GM12878 (cell line): ENCODE results near the gene BBS1. TPM values are rescaled to one million over a fixed set of nuclear protein-coding genes. Genes with fewer than 3 reads are reported as not detected.

Source experiments
- ATAC-seq: fragments of 200-7000 bp; cut with Tn5 transposase; 3 replicates; pipeline ENCODE4 v1.9.1; 2020; ENCODE audit warnings: mild to moderate bottlenecking, moderate library complexity
- BruUV-seq: library from RNA; stranded (reverse); fragments of 400-500 nt; replicated peaks from 2 replicates; lab custom pipeline; 2021; lab: Mats Ljungman, UMichigan
- CTCF ChIA-PET: fragments of 300-600 bp; sonication (Branson Sonifier 250); formaldehyde crosslinking; extraction: SDS; loops from one replicate; lab custom pipeline; 2021; ENCODE audit warnings: inconsistent platforms; lab: Yijun Ruan, JAX
- POLR2A ChIA-PET: fragments of 350-600 bp; formaldehyde crosslinking; extraction: SDS; loops from one replicate; lab custom pipeline; 2021; ENCODE audit warnings: inconsistent platforms; lab: Charles Lee
- RAD21 ChIA-PET: fragments of 300-600 bp; sonication (Branson Sonifier 250); formaldehyde crosslinking; loops from one replicate; lab custom pipeline; 2023; ENCODE audit warnings: antibody characterized with exemption; ENCODE audit not compliant: unreplicated experiment; lab: Charles Lee
- SMC1A ChIA-PET: fragments of 300-600 bp; sonication (Branson Sonifier 250); formaldehyde crosslinking; loops from one replicate; lab custom pipeline; 2023; ENCODE audit not compliant: unreplicated experiment, uncharacterized antibody; lab: Charles Lee
- DNase-seq: peaks from one replicate; pipeline ENCODE4 v3.0.0-alpha.2; 2011; ENCODE audit warnings: low read depth, low spot score
- FAIRE-seq: peaks from 3 replicates; lab custom pipeline; 2011; peaks lifted over from hg19 to GRCh38; lab: Jason Lieb, UNC
- H2AFZ ChIP-seq: 2 replicates; pipeline ENCODE4 v1.6.0; 2011; ENCODE audit warnings: low read depth, low read length, control low read depth; ENCODE audit not compliant: control insufficient read depth
- H3K27ac ChIP-seq: 2 replicates; pipeline ENCODE4 v1.5.1; 2011; ENCODE audit warnings: control low read depth; ENCODE audit not compliant: control insufficient read depth, insufficient read depth
- H3K27me3 ChIP-seq, 2 experiments: replicated peaks in 1 of 2; 2 replicates each; pipeline versions ENCODE4 v1.6.0 to v1.6.1; 2011; ENCODE audit warnings: low read length in 1 of 2; ENCODE audit not compliant: control insufficient read depth in 2 of 2, insufficient read depth in 2 of 2
- H3K36me3 ChIP-seq, 2 experiments: 2 replicates each; pipeline ENCODE4 v1.5.1; 2011; ENCODE audit warnings: low read length in 1 of 2; ENCODE audit not compliant: control insufficient read depth in 2 of 2, insufficient read depth in 2 of 2
- H3K4me1 ChIP-seq: 2 replicates; pipeline ENCODE4 v1.6.1; 2011; ENCODE audit warnings: mild to moderate bottlenecking, low read length, moderate library complexity, mixed read lengths; ENCODE audit not compliant: control insufficient read depth, insufficient read depth
- H3K4me2 ChIP-seq: 2 replicates; pipeline ENCODE4 v1.6.0; 2011; ENCODE audit warnings: control low read depth; ENCODE audit not compliant: control insufficient read depth, insufficient read depth
- H3K4me3 ChIP-seq: fragments of 200-600 bp; sonication (generic); 2 replicates; pipeline ENCODE4 v1.5.1; 2016
- H3K79me2 ChIP-seq: 2 replicates; pipeline ENCODE4 v1.6.0; 2011; ENCODE audit warnings: low read length; ENCODE audit not compliant: control insufficient read depth, insufficient read depth
- H3K9ac ChIP-seq: 2 replicates; pipeline ENCODE4 v1.8.0; 2011; ENCODE audit warnings: low read length, control low read depth, mixed read lengths; ENCODE audit not compliant: control insufficient read depth, insufficient read depth
- H3K9me3 ChIP-seq: replicated peaks from 3 replicates; pipeline ENCODE4 v1.5.1; 2011; ENCODE audit warnings: mild to moderate bottlenecking, low read length; ENCODE audit not compliant: control insufficient read depth, insufficient read depth
- H4K20me1 ChIP-seq: 2 replicates; pipeline ENCODE4 v1.6.0; 2011; ENCODE audit not compliant: control insufficient read depth, insufficient read depth
- ASH2L ChIP-seq: fragments of 300-600, 200-600 bp; sonication (generic); IDR thresholded peaks from 2 replicates; pipeline ENCODE4 v1.6.1; 2017; ENCODE audit warnings: low read depth, mild to moderate bottlenecking, borderline replicate concordance
- BHLHE40 ChIP-seq, 2 experiments: fragments of 450-650 bp in 1 of 2; IDR thresholded peaks; 2 replicates each; pipeline ENCODE4 v1.6.1; 2011 to 2017; ENCODE audit warnings: low read depth in 2 of 2, borderline replicate concordance in 1 of 2, improper control_type of control experiment in 1 of 2, low read length in 1 of 2, mild to moderate bottlenecking in 1 of 2
- BRCA1 ChIP-seq: IDR thresholded peaks from 2 replicates; pipeline ENCODE4 v1.6.1; 2011; ENCODE audit warnings: low read depth, low read length, improper control_type of control experiment
- CBFB ChIP-seq: IDR thresholded peaks from 2 replicates; pipeline ENCODE4 v1.6.1; 2016; ENCODE audit warnings: antibody characterized with exemption, low read depth
- EZH2 ChIP-seq: IDR thresholded peaks from 2 replicates; pipeline ENCODE4 v1.6.1; 2012; ENCODE audit warnings: low read depth, mild to moderate bottlenecking, control low read depth, inconsistent platforms, low read length, borderline replicate concordance; ENCODE audit not compliant: control insufficient read depth
- MTA2 ChIP-seq: fragments of 450-650 bp; IDR thresholded peaks from 2 replicates; pipeline ENCODE4 v1.6.1; 2016; ENCODE audit warnings: low read depth, mild to moderate bottlenecking, moderate library complexity
- NR2F1 ChIP-seq: fragments of 450-650 bp; conservative IDR thresholded peaks from 2 replicates; pipeline ENCODE4 v1.6.1; 2017; ENCODE audit warnings: mild to moderate bottlenecking
- POLR2AphosphoS5 ChIP-seq: IDR thresholded peaks from 2 replicates; pipeline ENCODE4 v1.6.1; 2011; ENCODE audit warnings: mild to moderate bottlenecking, low read length, inconsistent platforms
- RAD51 ChIP-seq: fragments of 450-650 bp; IDR thresholded peaks from 2 replicates; pipeline ENCODE4 v1.6.1; 2016; ENCODE audit warnings: moderate library complexity, mild to moderate bottlenecking, inconsistent platforms
- SIN3A ChIP-seq: IDR thresholded peaks from 2 replicates; pipeline ENCODE4 v1.6.1; 2012; ENCODE audit warnings: low read depth, low read length, improper control_type of control experiment
- SMC3 ChIP-seq: IDR thresholded peaks from 2 replicates; pipeline ENCODE4 v1.6.1; 2011; ENCODE audit warnings: low read length, improper control_type of control experiment, borderline replicate concordance
- TCF12 ChIP-seq: IDR thresholded peaks from 2 replicates; pipeline ENCODE4 v1.6.1; 2011; ENCODE audit warnings: low read depth, mild to moderate bottlenecking, low read length
- TCF3 ChIP-seq: IDR thresholded peaks from 2 replicates; pipeline ENCODE4 v1.6.1; 2012; ENCODE audit warnings: low read depth, mild to moderate bottlenecking, low read length, borderline replicate concordance; ENCODE audit not compliant: insufficient read depth
- ZNF207 ChIP-seq: fragments of 450-650 bp; IDR thresholded peaks from 2 replicates; pipeline ENCODE4 v1.6.1; 2014; ENCODE audit warnings: antibody characterized with exemption, mild to moderate bottlenecking, borderline replicate concordance
- ZNF274 ChIP-seq: IDR thresholded peaks from one replicate; pipeline ENCODE4 v1.8.0; 2011; ENCODE audit not compliant: insufficient read length, insufficient read depth
- ZSCAN29 ChIP-seq: fragments of 450-650 bp; IDR thresholded peaks from 2 replicates; pipeline ENCODE4 v1.6.1; 2017; ENCODE audit warnings: mild to moderate bottlenecking, moderate library complexity
- WGBS: methylation state at CpG from one replicate; pipeline ENCODE4 v1.1.6; 2016; ENCODE audit warnings: low lambda C conversion rate; ENCODE audit not compliant: insufficient replicate concordance, insufficient coverage; ENCODE audit errors: missing lambda C conversion rate; 5-methylcytosine and 5-hydroxymethylcytosine counted together
- in situ Hi-C: fragments of 300-500 bp; cut with MboI; formaldehyde crosslinking; loops from 9 replicates; pipeline ENCODE4 v1.14.3; 2018; ENCODE audit warnings: mixed read lengths
- intact Hi-C: fragments of 100-400 bp; cut with micrococcal nuclease; formaldehyde crosslinking; loops from one replicate; pipeline ENCODE4 v1.14.2; 2022; ENCODE audit not compliant: unreplicated experiment
- polyA plus RNA-seq, 11 experiments: library from polyadenylated mRNA; depleted of rRNA in 4 of 11; unstranded in 6 of 11; stranded (reverse) in 5 of 11; fragments of >200 nt; fragmentation: Nextera tagmentation in 4 of 11; fragmentation: Illumina TruSeq in 1 of 11; extraction: Ambion mirVana in 4 of 11; extraction: Trizol in 1 of 11; gene quantifications; 1 replicate in 1 of 11; 2 replicates in 10 of 11; pipeline versions ENCODE4 v1.2.1 to v1.2.3, GENCODE V29; 2011 to 2016; ENCODE audit warnings: inconsistent platforms in 2 of 11, missing spikeins in 2 of 11, low read depth in 1 of 11
- total RNA-seq, 4 experiments: library from RNA; depleted of rRNA in 3 of 4; stranded (reverse); fragments of >200 nt in 3 of 4; fragmentation: Illumina TruSeq in 1 of 4; extraction: Trizol in 1 of 4; gene quantifications; 2 replicates each; pipeline versions ENCODE4 v1.2.1 to v1.2.3, GENCODE V29; 2013 to 2021
- TF ChIP-seq, protein P1 (sequence below): IDR thresholded peaks from 2 replicates; pipeline ENCODE4 v1.6.1; 2012; ENCODE audit warnings: low read depth, low read length, improper control_type of control experiment
- TF ChIP-seq, protein P2 (sequence below): IDR thresholded peaks from 2 replicates; pipeline ENCODE4 v1.6.1; 2011; ENCODE audit warnings: mild to moderate bottlenecking, low read depth, low read length, moderate library complexity; ENCODE audit not compliant: insufficient replicate concordance

BBS1 gene
- total and polyA plus RNA-seq, 10 of the 15 experiments (the other 5 are each of a cell fraction or from before 2014, with no cell fraction given): 2.5 to 14.7 (median 8.7) TPM

DNA sequence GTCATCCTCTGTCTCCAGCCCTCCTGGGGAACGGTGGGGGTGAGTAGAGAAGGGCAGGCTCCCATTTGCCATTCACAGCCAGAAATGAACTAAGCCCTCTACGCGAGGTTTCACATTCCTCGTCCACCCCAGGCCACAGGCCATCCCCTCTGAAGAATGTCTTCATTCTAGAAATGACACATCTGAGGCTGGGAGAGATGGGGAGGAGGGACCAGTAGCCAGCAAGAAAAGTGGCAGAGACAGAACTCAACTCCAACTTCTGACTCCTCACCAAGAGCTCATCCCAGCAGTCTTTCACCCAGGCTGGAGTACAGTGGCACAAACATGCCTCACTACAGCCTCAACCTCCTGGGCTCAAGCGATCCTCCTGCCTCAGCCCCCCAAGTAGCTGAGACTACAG lies 54.5 kb downstream of the BBS1 start:
- POLR2A ChIA-PET: no interaction called here
- WGBS: 6% methylated on average over 5 of the region's 5 CpGs
- CTCF ChIA-PET: no interaction called here

DNA sequence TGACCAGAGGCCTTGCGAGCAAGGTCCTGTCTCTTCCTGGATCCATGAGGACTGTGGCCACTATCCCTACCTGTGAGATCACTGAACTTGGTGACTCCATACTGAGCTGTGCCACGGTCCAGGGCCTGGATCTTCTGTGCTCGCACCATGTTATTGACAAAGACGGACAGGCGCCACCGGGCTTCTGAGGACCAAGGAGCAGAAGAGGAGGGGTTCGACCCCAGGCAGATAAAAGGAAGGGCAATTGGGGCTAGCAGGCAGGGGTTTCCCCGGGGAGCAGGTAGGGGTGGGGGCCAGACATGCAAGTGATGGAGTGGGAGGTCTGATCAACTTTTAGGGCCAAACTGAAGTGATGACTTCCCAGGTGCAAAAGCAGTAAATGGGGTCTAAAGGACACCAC lies 55.8 kb downstream of the BBS1 start:
- FAIRE-seq (no peak), ATAC-seq (no peak), DNase-seq (no peak)
- H4K20me1 ChIP-seq: no peaks in the 10 kb centered on the region
- POLR2A ChIA-PET: interaction anchor here (0.6 kb wide), 1 partner anchor 45 kb away, joined by 6 read pairs; no protein-coding TSS in a partner anchor
- H3K9me3 ChIP-seq: no peaks in the 10 kb centered on the region
- no peak overlapping the region for H3K27ac ChIP-seq
- RAD21 ChIA-PET: no interaction called here
- no peak overlapping the region for H2AFZ ChIP-seq
- intact Hi-C loops (no loop called here), in situ Hi-C loops (no loop called here)
- no peak overlapping the region for H3K9ac ChIP-seq
- 58% methylated on average over 7 of the region's 8 CpGs for WGBS
- SMC1A ChIA-PET: interaction anchor here (1.4 to 1.9 kb wide), 3 partner anchors 12 to 112 kb away, joined by 3 to 4 read pairs (median 3); partner anchors contain the start of gene ZDHHC24
- no peaks in the 10 kb centered on the region for H3K36me3 ChIP-seq
- H3K4me3 ChIP-seq: no peak overlapping the region
- no peak overlapping the region for H3K4me2 ChIP-seq
- TF ChIP-seq, protein P1, sequence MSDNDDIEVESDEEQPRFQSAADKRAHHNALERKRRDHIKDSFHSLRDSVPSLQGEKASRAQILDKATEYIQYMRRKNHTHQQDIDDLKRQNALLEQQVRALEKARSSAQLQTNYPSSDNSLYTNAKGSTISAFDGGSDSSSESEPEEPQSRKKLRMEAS: no peak
- TF ChIP-seq ZNF274 (no peak), ASH2L (no peak), ZNF207 (no peak), SIN3A (no peak), POLR2AphosphoS5 (no peak), BRCA1 (no peak), TCF12 (no peak), MTA2 (no peak), CBFB (no peak), TCF3 (no peak), EZH2 (no peak), SMC3 (no peak), RAD51 (no peak), ZSCAN29 (no peak), BHLHE40 (IDR thresholded peaks at IDR 0.05; ENCODE audit: borderline replicate concordance in 1 of 2, low read depth in 2 of 2, low read length in 1 of 2) (no peak)
- TF ChIP-seq, protein P2, sequence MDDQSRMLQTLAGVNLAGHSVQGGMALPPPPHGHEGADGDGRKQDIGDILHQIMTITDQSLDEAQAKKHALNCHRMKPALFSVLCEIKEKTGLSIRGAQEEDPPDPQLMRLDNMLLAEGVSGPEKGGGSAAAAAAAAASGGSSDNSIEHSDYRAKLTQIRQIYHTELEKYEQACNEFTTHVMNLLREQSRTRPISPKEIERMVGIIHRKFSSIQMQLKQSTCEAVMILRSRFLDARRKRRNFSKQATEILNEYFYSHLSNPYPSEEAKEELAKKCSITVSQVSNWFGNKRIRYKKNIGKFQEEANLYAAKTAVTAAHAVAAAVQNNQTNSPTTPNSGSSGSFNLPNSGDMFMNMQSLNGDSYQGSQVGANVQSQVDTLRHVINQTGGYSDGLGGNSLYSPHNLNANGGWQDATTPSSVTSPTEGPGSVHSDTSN: no peak
- CTCF ChIA-PET: interaction anchor here (1.1 kb wide), 1 partner anchor 12 kb away, joined by 3 read pairs; no protein-coding TSS in a partner anchor
- H3K79me2 ChIP-seq: no peaks in the 10 kb centered on the region
- BruUV-seq: no TSS peak
- H3K4me1 ChIP-seq: no peaks in the 10 kb centered on the region
- H3K27me3 ChIP-seq: peaks cover 0 to 6% of the 10 kb centered on the region in 2 experiments; a peak in 3 of 4 replicates

More for the DNA sequence above, 54.5 kb downstream of the BBS1 start:
- no peaks in the 10 kb centered on the region for H3K79me2 ChIP-seq
- no peak overlapping the region for H3K4me3 ChIP-seq
- no peak for DNase-seq
- FAIRE-seq: no peak
- H3K36me3 ChIP-seq: no peaks in the 10 kb centered on the region
- TF ChIP-seq NR2F1: no peak
- TF ChIP-seq, all 136 proteins: peak for 0
- in situ Hi-C loops (no loop called here), intact Hi-C loops (no loop called here)
- Histone ChIP-seq H3K4me2 (no peak overlapping the region), H3K9ac (no peak overlapping the region), H3K27me3 (peaks cover 0 to 6% of the 10 kb centered on the region in 2 experiments; a peak in 3 of 4 replicates), H2AFZ (no peak overlapping the region), H3K27ac (no peak overlapping the region), H3K4me1 (no peaks in the 10 kb centered on the region), H3K9me3 (no peaks in the 10 kb centered on the region), H4K20me1 (no peaks in the 10 kb centered on the region)
- ChIA-PET RAD21 (no interaction called here), SMC1A (no interaction called here)
- peak; percentile 21; the same call in 1 of the 3 replicates for ATAC-seq
- no TSS peak for BruUV-seq
